ENCODE measurements around the gene TGM2.

The TGM2 gene

DNA sequence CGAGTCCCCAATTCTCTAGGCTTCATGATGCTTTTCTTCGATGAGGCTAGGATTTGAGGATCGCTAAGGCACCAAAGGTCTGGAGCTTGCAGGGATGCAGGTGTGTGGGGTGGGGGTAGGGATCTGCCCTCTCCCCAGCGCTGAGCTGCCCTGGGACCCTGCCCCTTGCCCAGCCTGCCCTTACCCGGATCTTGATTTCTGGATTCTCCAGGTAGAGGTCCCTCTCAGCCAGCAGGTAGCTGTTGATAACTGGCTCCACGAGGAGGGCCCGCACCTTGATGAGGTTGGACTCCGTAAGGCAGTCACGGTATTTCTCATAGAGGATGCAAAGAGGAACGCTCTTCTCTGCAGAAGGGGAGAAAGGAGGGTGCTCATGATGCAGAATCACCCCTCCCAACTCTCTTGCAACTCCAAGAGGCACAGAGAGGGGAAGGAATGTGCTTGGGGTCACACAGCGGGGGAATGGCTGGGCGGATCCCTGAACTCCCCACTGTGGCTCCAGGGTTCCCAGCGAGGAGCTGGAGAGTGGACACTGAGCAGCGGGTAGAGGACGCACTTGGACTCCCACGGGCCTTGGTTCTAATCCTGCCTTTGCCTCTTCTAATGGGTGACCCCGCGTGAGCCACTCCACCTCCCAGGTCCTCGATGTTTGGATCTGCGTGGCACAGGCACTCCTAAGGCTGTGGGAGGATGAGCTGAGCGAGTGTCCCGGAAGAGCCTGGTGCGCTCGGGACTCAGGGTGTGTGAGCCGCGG lies 32.7 kb downstream of the TGM2 start:
- DNase-seq (ENCODE audit: low spot score): no peak

DNA sequence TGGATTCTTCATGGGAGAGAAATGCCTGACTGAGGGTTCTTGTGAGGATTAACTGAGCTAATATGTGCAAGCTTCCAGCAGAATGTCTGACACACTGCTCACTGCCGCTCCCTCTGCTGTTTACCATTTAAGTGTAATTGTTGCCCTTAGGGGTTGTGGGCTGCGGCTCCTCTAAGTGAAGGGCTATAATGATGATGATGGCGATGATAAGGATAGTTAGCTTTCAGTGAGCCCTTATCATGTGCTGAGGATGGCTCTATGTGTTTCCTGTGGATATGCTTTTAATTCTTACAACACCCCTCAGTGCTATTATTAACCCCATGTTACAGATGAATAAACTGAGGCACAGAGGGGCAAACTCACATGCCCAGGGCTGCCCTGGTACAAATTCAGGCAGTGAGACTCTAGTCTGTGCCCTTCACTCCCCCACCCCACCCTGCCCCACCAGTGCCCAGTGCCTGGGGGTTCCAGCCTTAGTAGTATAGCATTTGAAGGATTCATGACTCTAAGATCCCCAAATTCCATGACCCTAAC lies 33.4 kb downstream of the TGM2 start:
- DNase-seq (ENCODE audit: low spot score): no peak

DNA sequence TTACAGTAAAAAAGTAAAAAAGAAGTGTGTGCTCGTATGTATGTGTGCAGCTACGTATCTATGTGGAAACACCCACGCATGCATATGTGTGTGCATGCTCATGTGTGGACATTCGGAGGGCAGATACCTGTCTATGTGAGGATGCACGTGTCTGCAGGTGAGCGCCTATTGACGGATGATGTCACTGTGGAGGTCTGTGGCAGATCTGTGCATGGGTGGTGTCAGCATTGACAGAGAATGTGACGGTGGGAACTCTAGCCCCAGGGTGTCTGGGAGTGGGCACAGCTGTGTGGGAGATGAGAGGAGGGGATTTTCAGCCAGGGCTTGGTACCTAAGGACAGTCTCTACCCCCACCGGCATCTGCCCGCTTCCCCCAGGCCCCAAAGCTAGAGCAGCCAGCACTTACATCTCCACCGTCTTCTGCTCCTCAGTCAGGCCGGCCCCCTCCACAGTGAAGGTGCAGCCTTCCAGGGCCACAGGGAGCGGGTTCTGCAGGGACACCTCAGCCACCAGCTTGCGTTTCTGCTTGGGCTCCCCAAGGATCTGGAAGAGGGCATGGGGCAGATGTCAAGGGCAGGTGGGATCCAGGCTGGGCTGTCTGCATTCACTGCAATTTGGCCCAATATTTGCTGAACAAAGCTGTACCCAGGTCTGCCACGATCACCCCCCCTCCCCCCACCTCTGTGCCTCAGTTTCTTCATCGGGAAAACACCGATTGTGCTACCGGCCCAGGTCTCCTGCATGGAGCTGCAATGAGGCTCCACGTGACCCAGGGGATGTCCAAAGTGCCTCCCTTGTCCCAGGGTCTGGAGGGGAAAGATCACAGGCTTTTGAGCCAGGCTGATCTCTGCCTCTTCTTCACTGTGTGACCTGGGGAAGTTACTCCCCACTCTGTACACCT lies 34.1 kb downstream of the TGM2 start:
- DNase-seq (ENCODE audit: low spot score): no peak

DNA sequence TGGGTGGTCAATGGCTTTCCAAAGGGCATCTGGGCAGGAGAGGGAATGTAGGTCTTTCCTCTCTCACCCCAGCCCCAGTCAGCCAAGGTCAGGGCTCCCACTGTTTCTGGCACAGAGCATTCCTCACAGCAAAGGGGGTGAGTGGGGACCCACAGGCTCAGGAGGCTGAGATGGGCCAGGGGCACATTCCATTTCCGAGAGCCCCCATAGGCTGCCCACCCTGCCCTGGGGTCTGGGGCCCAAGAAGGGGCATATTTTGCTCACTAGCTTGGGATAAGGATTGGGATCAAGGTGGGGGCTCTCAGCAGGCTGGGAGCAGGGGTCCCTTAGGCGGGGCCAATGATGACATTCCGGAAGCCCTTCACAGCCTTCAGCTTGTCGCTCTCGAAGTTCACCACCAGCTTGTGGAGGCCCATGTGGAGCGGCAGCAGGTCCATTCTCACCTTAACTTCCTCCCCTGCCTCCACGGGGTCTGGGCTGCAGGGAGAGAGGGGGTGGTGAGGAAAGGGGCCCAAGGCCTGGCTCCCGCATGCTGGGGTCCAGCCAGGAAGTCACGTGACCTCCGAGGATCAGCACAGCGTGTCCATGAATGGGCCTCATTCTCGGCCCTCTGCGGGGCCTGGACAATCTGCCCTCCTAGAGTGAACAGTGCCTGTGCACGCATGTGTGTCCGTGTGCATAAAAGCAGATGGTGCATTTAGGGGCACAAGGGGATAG lies 35.0 kb downstream of the TGM2 start:
- no peak for DNase-seq (ENCODE audit: low spot score)

DNA sequence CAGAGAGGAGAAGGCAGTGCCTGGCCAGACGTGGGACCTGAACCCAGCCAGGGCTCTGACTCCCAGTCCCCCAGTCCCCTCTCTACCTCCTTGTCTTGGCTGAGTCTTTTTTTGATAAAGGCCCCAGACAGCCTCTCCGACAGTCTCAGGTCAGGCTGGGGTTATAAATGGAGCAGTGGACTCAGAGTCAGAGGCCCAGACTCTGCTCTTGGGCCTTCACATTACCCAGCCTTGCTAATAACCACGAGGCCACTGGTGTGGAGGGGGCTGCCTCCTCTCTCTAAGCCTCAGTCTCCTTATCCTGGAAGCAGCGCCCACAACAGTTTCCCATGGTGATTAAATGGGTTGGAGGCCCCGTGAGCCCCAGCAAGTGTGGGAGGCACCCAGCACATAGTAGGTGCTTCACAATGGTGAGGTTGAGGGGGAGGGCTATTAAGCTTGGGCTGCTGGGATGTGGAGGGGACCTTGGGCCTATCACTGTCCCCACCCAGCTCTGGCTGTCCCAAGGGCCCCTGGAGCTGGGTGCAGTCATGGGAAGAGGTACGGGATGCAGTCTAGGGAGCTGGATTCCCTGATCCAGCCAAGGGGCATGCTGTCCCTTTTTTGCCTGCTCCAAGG lies 35.7 kb downstream of the TGM2 start:
- DNase-seq (ENCODE audit: low spot score): no peak

DNA sequence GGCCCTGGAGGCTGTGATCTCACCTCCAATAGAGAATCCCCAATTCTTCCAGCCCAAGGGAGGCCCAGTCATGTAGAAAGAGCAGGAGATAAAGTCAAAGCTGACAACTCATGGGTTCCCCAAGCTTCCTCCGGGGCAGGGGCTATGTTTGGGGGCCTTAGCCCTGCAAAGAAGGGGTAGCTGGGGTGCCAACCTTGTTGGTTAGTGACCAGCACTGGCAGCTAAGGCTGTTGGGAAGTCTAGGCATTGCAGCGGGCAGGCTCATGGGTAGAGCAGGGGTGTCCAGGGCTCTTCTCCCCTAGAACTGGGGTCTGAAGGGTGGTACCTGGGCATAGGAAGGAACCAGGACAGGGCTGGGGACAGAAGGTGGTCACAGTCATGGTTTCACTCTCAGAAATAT lies 36.4 kb downstream of the TGM2 start:
- DNase-seq (ENCODE audit: low spot score): no peak

DNA sequence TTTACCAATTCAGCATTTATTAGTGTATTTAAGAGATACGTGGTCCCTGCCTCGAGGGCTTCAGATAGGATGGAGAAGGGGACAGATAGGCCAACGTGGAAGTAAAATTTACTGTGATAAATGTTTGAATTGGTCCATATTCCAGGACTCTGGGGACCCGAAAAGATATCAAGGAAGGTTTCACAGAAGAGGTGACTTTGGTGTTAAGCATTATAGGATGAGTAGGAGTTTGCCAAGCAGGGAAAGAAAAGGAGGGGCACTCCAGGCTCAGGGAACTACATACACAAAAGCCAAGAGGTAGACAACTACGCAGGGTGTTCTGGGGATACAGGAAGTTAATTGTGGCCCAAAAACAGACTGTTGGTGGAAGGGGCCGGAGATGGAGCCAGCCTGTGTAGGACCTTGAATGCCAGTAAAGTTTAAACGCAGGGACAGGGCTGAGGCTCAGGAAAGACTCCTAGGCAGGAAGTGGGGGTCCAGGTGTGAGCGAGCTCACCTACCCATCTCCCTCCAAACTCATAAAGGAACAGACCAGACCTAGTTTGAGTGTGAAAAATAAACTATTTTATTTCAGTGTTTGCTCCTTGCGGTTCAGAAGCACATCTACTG lies 37.0 kb downstream of the TGM2 start:
- no peak for DNase-seq (ENCODE audit: low spot score)

DNA sequence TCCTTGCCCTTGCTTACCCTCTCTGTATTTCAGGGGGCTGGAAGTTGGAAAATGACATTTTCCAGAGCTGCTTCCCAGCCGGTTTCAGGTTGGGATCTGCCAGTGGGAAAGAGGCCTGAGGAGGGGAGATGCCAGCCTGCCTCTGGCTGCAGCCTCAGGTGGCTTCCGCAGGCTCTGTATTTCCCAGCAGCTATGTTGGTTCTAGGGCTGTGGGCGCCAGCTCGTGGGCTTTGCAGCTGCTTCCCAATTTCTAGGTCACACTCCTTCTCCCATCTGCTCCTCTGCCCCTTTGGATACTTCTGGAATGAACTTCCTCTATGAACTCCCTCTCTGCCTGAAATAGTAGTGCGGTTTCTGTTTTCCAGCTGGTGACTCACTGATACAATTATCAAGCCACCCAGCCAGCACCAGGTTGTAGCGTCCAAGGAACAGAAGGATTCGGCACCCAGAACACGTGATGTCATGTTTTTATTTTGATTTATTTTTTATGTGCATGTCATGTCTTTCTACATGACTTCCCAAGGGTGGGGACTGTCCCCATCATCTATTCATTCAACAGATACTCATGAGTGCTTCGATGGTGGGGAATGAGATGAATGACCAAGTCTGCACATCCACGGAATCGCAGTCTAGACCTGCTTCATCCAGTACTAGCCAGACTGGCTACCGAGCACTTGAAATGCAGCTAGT lies 38.0 kb downstream of the TGM2 start:
- DNase-seq (ENCODE audit: low spot score): no peak

DNA sequence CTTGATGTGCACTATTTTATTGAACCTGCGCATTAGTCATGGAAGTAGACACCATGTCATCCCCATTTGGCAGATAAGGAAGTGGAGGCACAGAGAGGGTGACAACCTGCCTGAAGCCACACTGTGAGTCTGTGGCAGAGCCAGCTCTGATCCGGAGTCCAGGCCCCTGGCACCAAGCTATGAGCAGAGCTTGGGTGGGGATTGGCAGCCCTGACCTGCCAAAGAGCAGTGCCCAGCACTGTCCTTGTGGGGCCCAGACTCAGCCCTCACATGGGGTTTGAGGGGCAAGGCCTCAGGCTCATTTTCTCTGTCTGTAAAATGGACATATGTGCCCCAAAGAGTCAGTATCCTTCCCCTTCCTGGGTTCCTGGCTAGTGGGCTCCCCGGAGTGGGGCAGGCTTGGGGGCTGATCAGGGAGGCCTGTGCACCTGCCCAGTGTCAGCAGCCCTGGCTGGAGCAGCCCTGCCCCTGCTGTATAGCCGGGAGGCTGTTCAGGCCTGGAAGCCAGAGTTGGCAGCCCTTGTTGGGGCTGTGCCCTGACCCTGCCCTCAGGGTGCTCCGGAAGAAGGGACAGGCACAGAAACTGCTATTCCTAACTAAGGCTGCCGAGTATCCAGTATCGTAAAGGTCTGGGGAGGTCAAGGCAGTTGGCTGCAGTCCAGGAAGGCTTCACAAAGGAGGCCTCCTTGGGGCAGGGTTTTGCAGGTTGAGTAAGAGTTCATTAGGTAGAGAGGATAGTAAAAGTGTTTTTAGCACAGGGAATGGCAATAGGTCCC lies 38.7 kb downstream of the TGM2 start:
- no peak for DNase-seq (ENCODE audit: low spot score)

DNA sequence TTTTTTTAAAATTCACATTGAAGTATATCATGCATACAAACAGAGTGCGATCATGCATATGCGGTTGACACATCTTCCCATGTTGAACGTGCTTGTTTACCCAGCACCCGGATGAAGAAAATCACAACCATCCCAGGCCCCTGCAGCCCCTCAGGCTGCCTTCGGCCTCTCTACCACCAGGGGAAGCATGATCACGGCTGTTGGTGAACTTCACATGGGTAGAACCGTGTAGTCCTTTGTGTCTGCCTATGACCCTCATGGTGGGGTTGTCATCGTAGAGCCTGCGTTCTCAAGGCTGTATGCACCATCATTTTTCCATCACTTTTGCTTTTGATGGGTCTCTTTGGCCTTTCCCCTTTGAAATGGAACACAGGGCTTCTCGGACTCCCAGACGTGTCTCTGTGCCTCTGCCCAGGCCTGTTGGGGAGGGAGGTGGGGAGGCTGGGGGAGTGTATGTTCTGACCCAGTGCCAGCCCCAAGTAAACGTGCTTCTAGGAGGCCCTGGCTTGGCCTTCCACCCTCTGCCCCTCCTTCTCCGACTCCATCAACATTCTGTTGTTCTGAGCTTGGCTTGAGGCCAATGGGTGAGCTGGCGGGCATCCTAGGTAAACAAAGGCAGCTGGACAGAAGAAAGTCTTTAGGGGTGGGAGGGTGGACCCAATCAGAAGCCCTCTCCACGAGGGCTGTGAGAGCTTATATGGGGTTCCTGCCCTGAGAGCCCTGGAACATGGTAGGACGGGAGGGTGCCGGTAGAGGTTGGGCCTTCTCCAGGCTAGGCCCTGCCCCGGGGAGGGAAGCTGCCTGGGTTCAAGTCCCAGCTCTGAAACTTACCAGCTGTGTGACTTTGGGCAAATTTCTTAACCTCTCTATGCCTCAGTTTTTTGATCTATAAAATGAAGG lies 39.7 kb downstream of the TGM2 start:
- no peak for DNase-seq (ENCODE audit: low spot score)

DNA sequence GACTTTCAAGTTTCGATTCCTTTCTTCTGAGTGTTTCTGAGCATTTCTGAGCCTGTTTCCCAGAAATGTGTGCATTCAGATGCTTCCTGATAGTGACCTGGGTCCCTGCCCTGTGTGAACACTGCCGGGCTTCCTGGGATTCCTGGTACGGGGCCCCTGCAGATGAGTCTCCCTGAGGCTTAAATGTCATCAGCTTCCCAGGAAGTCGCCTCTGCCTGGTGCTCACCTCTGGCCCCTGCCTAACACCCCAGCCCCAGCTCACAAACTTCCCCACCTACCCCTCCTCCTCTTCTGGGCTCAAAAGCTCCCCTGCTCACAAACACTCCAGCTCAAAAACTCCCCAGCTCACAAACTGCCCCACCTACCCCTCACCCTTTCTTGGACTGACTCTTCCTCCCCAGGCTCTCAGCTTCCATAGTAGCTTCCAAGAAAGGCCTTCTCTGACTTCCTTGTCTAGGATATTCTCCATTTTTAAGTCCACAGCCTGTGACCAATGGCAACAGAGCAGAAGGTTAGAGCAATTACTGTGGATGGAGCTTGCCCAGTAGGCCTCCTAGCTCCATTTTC lies 42.0 kb downstream of the TGM2 start:
- DNase-seq (ENCODE audit: low spot score): no peak

DNA sequence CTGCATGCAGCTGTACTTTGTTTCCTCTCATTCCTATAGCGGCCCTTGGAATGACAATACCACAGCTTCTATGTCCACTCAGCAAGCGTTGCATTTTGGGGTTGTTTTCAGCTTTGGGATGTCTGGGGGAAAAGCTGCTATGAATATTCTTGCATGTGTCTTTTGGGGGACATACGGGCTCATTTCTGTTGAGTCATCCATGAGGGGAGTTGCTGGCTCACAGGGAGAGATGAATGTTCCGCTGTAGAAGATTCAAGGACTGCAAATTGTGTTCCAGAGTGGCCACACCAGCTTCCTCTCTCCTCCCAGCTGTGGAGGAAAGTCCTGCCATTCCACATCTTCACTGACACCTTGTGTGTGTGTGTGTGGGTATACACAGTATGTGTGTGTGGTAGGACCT lies 43.3 kb downstream of the TGM2 start:
- DNase-seq (ENCODE audit: low spot score): no peak

DNA sequence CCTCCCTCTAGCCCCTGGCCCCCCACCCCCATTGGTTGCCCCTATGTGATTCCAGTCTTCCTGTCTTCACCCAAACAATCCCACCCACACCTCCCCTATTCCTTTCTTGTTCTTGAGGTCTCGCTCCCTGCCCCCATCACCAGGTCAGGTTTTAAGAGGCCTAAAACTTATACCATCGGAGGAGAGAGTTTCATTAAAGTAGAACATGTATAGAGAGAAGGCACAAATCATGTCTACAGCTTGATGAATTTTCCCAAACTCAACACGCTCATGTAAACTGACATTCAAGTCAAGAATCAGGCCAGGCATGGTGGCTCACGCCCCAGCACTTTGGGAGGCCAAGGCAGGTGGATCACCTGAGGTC lies 44.5 kb downstream of the TGM2 start:
- DNase-seq (ENCODE audit: low spot score): no peak

DNA sequence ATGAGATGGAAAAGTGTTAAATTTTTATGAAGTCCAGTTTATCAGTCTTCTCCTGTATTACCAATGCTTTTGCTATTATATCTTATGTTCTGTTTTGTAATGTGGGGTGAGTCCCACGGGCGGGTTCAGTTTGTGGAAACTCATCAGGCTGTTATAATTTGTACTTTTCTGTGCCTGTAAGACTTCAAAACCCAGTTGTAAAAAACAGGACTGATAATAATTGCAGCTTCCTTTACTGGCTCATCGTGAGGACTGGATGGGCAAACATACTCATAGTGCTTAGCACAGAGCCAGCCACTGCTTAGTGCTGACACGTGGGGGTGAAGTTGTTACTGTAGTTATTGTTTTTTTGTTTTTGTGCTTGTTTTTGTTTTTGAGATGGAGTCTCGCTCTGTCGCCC lies 45.6 kb downstream of the TGM2 start:
- no peak for DNase-seq (ENCODE audit: low spot score)

DNA sequence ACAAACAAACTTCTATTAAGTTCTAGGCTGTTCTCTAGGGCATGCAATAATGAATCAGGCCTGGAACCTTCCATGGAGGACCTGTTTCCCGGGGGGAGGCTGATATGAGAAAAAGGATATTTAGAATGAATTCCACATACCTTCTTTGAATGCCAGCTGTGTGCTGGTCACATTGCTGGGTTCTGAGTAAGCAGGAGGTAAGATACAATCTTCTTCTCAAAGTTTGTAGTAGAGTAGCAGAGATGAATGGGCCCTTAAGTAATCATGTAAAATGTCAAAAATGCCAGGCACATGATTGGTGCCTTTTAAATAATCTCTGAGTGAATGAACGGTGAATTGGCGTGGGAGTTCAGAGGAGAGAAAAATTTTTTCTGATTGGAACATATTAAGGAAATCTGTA lies 47.4 kb downstream of the TGM2 start:
- no peak for DNase-seq (ENCODE audit: low spot score)

DNA sequence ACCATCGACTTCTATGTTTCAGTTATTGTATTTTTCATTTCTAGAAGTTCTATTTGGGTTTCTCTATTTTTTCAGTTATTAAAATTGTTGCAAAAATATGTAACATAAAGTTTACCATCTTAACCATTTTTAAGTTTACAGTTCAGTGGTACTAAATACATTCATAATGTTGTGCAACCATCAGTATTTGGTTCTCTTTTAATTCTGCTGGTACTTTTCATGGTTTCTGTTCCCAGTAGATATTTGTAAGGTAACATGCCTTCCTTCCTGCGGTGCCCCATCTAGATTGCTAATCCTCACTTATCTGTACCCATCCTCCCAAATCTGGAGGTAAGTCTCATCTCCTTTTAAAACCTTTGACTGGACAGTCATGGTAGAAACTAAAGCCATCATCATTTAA lies 47.9 kb downstream of the TGM2 start:
- DNase-seq (ENCODE audit: low spot score): no peak

DNA sequence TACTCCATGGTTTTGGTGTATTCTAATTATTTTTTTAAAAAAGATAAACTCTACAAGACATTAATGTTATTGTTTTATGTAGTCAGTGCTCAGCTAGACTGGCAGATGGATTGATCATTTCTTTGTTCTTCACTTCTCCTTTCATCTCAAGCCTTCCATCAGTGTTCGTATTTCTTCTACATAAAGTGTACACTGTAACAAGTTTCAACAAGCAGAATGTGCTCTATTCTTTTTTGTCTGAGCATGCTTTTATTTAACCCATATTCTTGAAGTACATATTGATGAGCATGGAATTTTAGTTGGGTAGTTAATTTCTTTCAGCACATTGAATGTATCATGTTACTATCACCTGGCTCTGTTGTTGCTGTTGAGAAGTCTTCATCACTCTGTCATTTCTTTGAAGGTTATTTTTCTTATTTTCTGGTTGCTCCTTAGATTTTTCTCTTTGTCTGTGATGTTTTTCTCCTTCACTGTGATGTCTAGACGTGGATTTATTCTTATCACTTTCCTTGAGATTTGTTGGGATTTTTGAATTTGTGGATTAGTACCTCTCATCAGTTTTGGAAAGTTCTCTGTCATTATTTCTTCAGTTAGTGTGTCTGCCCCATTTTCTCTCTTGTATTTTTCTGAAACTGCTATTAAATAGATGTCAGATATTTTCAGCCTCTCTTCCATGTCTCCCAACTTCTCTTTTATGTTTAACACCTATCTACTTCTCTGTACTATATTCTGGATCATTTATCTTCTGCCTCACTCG lies 48.5 kb downstream of the TGM2 start:
- DNase-seq (ENCODE audit: low spot score): no peak

DNA sequence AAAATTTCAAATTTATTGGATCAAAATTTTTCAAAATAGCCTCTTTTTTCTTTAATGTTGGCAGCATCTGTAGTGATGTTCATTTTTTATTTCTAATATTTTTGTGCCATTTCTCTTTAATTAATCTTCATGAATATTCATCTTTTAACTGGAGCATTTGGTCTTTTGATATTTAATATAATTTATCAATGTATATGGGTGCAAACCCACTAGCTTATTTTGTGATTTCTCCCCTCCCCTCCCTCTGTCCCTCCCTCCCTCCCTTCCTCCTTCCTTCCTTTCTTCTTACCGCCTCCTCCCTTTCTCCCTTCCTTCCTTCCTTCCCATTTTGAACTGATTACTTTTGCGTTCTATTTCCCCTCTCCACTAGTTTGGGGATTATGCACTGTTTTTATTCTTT lies 49.2 kb downstream of the TGM2 start:
- no peak for DNase-seq (ENCODE audit: low spot score)

Data from iPS-NIHi11 (cell line).